ENCODE results near the gene DPY19L3. TPM values are rescaled to one million over a fixed set of nuclear protein-coding genes. Genes with fewer than 3 reads are reported as not detected.
A peak's percentile ranks its signal among the peaks of the same experiment; 100 is the strongest.
"Not testable (repeated sequence)": the region's sequence is repeated elsewhere in the genome, so short reads cannot be mapped to it uniquely, and the experiment has no call there.

The DPY19L3 gene
- total RNA-seq, 1 donor from 2014 or later = 13.1 TPM

- no peak for DNase-seq (ENCODE audit: low read depth)
Measured at GRCh38 chr19:32396046-32396652, 9.4 kb upstream of the DPY19L3 start.

GRCh38 chr19:32397671-32398101 lies 7.9 kb upstream of the DPY19L3 start:
- DNase-seq (ENCODE audit: low read depth) = peak; percentile 62

- no peak for DNase-seq (ENCODE audit: low read depth)
Measured at GRCh38 chr19:32401992-32402391, 3.6 kb upstream of the DPY19L3 start.

DNA sequence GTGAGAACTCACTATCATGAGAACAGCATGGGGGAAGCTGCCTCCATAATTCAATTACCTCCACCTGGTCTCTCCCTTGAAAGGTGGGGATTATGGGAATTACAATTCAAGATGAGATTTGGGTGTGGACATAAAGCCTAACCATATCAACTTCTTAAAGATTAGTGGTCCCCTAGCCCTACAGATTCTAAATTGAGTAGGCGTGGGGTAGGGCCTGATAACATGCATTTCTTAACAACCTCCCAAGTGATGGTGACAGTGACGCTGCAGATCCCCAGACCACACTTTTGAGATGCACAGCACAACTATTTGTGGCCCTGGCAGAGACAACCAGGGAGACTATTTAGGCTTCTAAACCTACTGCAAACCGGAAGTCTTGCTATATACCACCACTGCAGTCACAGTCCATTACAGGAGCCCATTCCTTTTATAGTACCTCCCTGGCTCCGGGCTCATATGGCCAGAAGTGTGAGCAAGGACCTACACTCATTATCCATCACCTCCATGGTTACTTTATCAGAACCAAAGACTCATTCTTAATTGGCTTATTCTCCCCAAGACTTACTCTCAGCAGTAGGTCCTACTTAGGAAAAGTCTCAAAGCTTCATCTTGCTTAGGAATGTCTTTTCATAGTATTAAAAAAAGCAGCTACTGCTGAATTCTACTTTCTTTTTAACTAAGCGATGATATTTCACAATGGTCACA lies 2.1 kb upstream of the DPY19L3 start:
- DNase-seq (ENCODE audit: low read depth) = no peak

DNA sequence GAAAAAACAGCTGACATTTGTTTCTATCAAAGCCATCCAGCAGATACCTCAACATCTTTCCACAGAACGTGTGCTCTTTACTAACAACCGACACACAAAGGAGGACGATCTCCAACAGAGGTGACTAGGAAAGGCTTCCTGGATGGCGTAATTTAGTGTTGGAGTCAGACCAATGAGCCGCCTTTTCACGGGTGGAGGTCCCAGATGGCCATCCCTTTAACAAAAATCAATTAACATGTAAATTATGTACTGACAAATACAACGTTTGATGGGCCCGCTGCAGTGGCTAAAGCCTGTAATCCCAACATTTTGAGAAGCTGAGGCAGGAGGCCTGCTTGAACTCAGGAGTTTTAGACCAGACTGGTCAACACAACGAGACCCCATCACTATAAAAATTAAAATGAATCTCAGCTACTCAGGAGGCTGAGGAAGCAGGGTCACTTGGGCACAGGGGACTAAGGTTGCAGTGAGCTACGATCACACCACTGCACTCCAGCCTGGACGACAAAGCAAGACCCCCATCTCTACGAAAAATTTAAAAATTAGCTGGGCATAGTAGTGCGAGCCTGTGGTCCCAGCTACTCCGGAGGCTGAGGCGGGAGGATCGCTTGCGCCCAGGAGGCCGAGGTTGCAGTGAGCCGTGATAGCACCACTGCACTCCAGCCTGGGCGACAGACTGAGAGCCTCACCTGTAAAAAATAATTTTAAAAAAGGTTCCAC lies 1.2 kb upstream of the DPY19L3 start:
- no peak for DNase-seq (ENCODE audit: low read depth)

- peak; percentile 60 for DNase-seq (ENCODE audit: low read depth)
Measured at GRCh38 chr19:32404933-32405430, 588 bp upstream of the DPY19L3 start.

DNA sequence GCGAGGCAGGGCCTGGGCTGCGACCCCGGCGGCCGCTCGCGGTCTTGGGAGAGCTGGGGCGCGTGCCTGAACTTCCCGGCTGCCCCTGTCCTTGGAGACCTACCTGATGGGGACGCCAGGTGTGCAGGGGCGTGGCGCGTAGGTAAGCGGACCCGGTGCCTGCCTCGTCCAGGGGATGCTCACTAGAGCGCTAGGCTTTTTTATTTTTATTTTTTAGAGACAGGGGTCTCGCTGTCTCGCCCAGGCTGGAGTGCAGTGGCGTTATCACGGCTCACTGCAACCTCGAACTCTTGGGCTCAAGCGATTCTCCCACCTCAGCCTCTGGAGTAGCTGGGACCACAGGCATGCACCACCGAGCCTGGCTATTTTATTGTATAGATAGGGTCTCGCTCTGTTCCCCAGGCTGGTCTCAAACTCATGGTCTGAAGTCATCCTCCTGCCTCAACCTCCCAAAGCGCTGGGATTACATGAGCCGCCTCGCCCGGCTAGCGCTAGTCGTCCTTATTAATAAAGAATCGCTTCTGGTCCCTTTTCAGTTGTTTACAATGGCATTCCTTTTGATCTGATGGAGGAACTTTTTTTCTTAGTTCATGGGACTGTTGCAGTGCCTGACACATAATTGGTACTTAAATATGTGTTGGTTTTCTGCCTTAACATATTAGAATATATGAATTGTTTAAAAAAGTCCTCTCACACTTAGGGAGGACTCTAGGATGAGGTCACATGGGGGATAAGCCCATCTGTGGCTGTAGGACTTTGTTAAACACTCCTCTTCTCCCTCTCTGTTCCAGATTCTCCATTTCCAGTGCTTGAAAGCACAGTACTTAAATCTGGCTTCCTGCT lies 812 bp downstream of the DPY19L3 start:
- DNase-seq (ENCODE audit: low read depth) = no peak

- peak; percentile 61 for DNase-seq (ENCODE audit: low read depth)
Measured at GRCh38 chr19:32407004-32407992, 1.7 kb downstream of the DPY19L3 start.

GRCh38 chr19:32415246-32415645 lies 9.7 kb downstream of the DPY19L3 start:
- peak; percentile 24 for DNase-seq (ENCODE audit: low read depth)

- no peak for DNase-seq (ENCODE audit: low read depth)
Measured at GRCh38 chr19:32415669-32416068, 10.1 kb downstream of the DPY19L3 start.

DNA sequence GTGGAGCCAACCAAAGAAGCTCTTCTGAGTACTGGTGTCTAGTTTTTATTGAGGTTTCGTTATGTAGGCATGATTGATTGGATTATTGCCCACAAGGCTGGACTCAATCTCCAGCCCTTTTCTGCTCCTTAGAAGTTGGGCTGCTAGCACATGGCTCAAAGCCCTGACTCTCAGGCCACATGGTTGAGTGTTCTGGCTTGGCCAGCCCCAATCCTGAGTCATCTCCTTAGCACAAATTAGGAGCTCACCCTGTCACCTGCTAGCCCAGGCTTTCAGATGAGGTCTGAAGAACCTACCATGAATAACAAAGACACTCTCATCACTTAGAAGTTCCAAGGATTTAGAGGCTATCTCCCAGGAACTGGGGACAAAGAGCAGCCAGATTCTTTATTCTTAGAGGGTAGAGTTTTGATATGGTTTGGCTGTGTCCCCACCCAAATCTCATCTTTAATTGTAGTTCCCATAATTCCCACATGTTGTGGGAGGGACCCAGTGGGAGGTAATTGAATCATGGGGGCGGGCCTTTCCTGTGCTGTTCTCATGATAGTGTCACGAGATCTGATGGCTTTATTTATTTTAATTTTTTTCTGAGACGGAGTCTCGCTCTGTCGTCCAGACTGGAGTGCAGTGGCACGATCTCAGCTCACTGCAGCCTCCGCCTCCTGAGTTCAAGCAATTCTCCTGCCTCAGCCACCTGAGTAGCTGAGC lies 11.3 kb downstream of the DPY19L3 start:
- DNase-seq (ENCODE audit: low read depth) = peak; percentile 71

- no peak for DNase-seq (ENCODE audit: low read depth)
Measured at GRCh38 chr19:32418155-32418554, 12.6 kb downstream of the DPY19L3 start.

DNA sequence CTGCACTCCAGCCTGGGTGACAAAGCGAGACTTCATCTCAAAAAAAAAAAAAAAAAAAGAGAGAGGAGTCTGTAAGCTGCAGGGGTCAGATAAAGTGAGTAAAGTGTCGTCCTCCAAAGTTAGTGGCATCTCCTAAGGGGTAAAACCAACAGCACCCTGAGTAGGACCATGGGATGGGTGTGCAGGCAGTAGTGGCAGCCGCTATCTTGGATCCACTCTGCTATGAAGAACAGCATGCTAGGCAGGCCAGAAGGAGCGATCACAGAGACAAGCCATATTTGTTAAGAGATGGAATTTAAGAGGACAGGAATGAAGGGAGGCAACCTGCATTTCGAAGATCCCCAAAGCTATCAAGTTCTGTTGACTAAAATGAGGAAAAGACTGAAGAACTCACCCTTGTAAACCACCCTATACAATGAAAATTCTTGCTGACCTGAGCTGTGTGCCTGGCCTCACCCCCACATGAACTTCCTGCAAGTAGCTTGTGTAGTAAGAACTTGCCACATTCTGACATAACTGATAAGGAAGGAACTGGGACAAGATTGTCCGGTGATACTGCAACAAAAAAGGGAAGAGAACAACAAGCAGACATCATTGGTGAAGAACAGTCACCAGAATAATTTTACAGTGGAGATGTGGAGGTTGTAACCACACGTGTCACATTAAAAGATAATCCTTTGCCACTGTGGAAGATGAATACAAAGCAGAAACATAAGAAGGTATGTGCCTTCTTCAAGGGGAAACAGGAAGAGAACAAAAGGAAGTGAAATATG lies 16.2 kb downstream of the DPY19L3 start:
- no peak for DNase-seq (ENCODE audit: low read depth)

- DNase-seq (ENCODE audit: low read depth) = no peak
Measured at GRCh38 chr19:32422435-32422834, 16.9 kb downstream of the DPY19L3 start.

- not testable (repeated sequence) for DNase-seq (ENCODE audit: low read depth)
Measured at GRCh38 chr19:32423944-32424343, 18.4 kb downstream of the DPY19L3 start.

- DNase-seq (ENCODE audit: low read depth) = peak; percentile 33
Measured at GRCh38 chr19:32427536-32427935, 22.0 kb downstream of the DPY19L3 start.

DNA sequence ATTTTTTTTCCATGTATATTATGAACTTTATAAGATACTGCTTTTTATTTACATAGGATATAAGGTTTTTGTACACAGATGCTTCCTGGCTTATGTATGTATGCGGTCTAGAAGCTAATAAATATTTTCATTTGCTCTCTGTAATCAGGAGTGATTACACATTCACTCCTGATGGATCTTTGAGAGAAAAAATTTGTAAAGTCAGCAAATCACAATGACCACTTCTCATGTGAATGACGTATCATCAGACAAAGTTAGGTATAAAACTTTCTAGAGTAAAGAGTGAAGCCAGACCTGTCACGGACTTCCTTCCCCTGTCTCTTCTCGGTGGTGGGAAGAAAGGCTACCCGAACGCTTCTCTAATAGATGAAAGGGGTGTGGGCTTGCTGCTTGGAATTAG lies 31.1 kb downstream of the DPY19L3 start:
- no peak for DNase-seq (ENCODE audit: low read depth)

GRCh38 chr19:32437096-32437495 lies 31.5 kb downstream of the DPY19L3 start:
- DNase-seq (ENCODE audit: low read depth) = no peak

DNA sequence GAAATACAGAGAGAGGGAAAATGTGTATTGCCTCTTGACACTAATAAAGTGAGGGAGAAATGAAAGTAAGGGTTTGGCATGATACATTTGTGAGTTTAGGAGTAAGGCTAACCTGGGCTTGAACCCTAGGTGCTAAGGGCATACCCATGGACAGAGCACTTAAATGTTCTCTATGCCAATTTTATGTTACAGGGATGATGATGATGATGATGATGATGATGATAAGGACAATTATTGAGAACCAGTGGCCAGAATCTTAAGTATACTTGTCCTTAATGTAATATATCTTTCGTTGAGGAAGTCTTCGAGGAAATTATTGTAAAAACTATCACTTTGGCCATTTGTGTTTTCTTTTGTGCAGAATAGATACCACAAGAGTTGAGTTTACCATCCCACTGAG lies 33.2 kb downstream of the DPY19L3 start:
- DNase-seq (ENCODE audit: low read depth) = no peak
